Posterior vena cava (tissue), 2 donors: Measurements from ENCODE around the gene ZNF653. TPM values are rescaled to one million over a fixed set of nuclear protein-coding genes. Genes with fewer than 3 reads are reported as not detected.
"Not testable (repeated sequence)": the region's sequence is repeated elsewhere in the genome, so short reads cannot be mapped to it uniquely, and the experiment has no call there.

Experiments used
- DNase-seq: peaks from one replicate; pipeline ENCODE4 v3.0.0-alpha.2; 2020; ENCODE audit warnings: low spot score
- intact Hi-C, 2 donors: fragments of 100-400 bp; cut with DNase I; formaldehyde crosslinking; loops; one replicate each; pipeline versions ENCODE4 v1.14.1 to v1.14.2; 2022 to 2023
- microRNA-seq, 2 donors: library from miRNA; unstranded; fragments of <30 nt; microRNA quantifications; one replicate each; pipeline ENCODE4 v1.2.0, GENCODE V29; 2020 to 2021; ENCODE audit warnings: borderline microRNAs expressed in 2 of 2
- total RNA-seq, 2 donors: library from RNA; stranded (reverse); fragmentation: NEBNext Ultra II Directional; extraction: Animal tissue kit (Norgen Biotek cat#: 25700); gene quantifications; one replicate each; pipeline ENCODE4 v1.2.1, GENCODE V29; 2021
- donor health status: DM: yes; HTN: yes; CAD: no.
- donor health status: DM: yes; HTN: yes; CAD: no.

The ZNF653 gene
- total RNA-seq, 2 donors from 2014 or later, result 6.1 to 9.4 TPM

GRCh38 chr19:11446652-11447301 lies 58.9 kb downstream of the ZNF653 start:
- peak; percentile 85 for DNase-seq
- intact Hi-C loops, result loop anchor here in 1 of 2 donors (5.0 to 10.0 kb wide), 2 partner anchors 149 to 312 kb away; partner anchors contain the start of gene TSPAN16

- intact Hi-C loops, result loop anchor here in 1 of 2 donors (5.0 to 10.0 kb wide), 2 partner anchors 149 to 311 kb away; partner anchors contain the start of gene TSPAN16
- DNase-seq, result no peak
Observed at GRCh38 chr19:11446271-11446651, 59.4 kb downstream of the ZNF653 start.

- no peak for DNase-seq
- intact Hi-C loops, result loop anchor here (1.0 to 10.0 kb wide), 3 partner anchors 148 to 310 kb away; partner anchors contain the start of gene TSPAN16 (in 1 of the 2)
Observed at GRCh38 chr19:11445141-11445540, 60.5 kb downstream of the ZNF653 start.

GRCh38 chr19:11444059-11444458 lies 61.6 kb downstream of the ZNF653 start:
- intact Hi-C loops, result loop anchor here in 1 of 2 donors (10.0 kb wide), 1 partner anchor 309 kb away; no protein-coding TSS in a partner anchor
- no peak for DNase-seq

- DNase-seq, result no peak
- intact Hi-C loops, result no loop called here
Observed at GRCh38 chr19:11437955-11438354, 67.7 kb downstream of the ZNF653 start.

GRCh38 chr19:11435833-11436313 lies 69.8 kb downstream of the ZNF653 start:
- intact Hi-C loops, result no loop called here
- no peak for DNase-seq

- DNase-seq, result peak; percentile 99
- intact Hi-C loops, result no loop called here
Observed at GRCh38 chr19:11435057-11435832, 70.4 kb downstream of the ZNF653 start, which contains the start of the genes ODAD3 and PRKCSH. TSS of gene ODAD3 (minus strand) at chr19:11435121. CDS start at chr19:11435016, 105 bp downstream. TSS of gene PRKCSH (plus strand) at chr19:11435635. CDS start at chr19:11436118, 483 bp downstream.

- intact Hi-C loops, result no loop called here
- no peak for DNase-seq
Observed at GRCh38 chr19:11434703-11435056, 71.0 kb downstream of the ZNF653 start.

- intact Hi-C loops, DNase-seq: not testable (repeated sequence)
Observed at GRCh38 chr19:11433526-11433925, 72.1 kb downstream of the ZNF653 start.

Small RNAs within 50 kb of the gene (microRNA-seq; reads per million reads assigned to microRNA genes)
- gene MIR7974, result 0 reads per million in 2 donors

Other genes with a start within 250 kb of the ZNF653 start
- 10 to 100 TPM; 50.0 to 73.2 TPM for gene DOCK6, start 243.3 kb downstream of the ZNF653 start, total RNA-seq
- gene TSPAN16, start 209.7 kb downstream of the ZNF653 start, total RNA-seq, result not detected
- 10 to 100 TPM; 33.5 to 34.2 TPM for gene RAB3D, start 166.2 kb downstream of the ZNF653 start, total RNA-seq
- 10 to 100 TPM; 41.5 to 42.9 TPM for gene TMEM205, start 159.6 kb downstream of the ZNF653 start, total RNA-seq
- 10 to 100 TPM; 13.0 to 20.9 TPM for gene CCDC159, start 159.3 kb downstream of the ZNF653 start, total RNA-seq
- gene PLPPR2, start 150.4 kb downstream of the ZNF653 start, total RNA-seq, result 10 to 100 TPM; 38.4 to 40.2 TPM
- 1 to 10 TPM; 1.2 to 1.8 TPM for gene SWSAP1, start 131.2 kb downstream of the ZNF653 start, total RNA-seq
- 1 to 10 TPM; 4.0 to 6.4 TPM for gene EPOR, start 121.5 kb downstream of the ZNF653 start, total RNA-seq
- 10 to 100 TPM in 1 of 2 donors, 1 to 10 TPM in 1; 7.7 to 12.9 TPM for gene RGL3, start 86.5 kb downstream of the ZNF653 start, total RNA-seq
- gene ODAD3, start 70.7 kb downstream of the ZNF653 start, total RNA-seq, result under 1 TPM in 1 of 2 donors, not detected in 1; 0.69 TPM
- gene PRKCSH, start 70.2 kb downstream of the ZNF653 start, total RNA-seq, result 100 to 1,000 TPM; 161 to 188 TPM
- gene ELAVL3, start 24.8 kb downstream of the ZNF653 start, total RNA-seq, result not detected
- gene ECSIT, start 23.3 kb upstream of the ZNF653 start, total RNA-seq, result 10 to 100 TPM; 27.9 TPM
- 1,000 to 10,000 TPM; 1,163 to 1,588 TPM for gene CNN1, start 33.0 kb upstream of the ZNF653 start, total RNA-seq
- 10 to 100 TPM; 23.2 to 36.9 TPM for gene ELOF1, start 53.4 kb upstream of the ZNF653 start, total RNA-seq
- 1 to 10 TPM; 5.5 to 8.4 TPM for gene ACP5, start 71.8 kb upstream of the ZNF653 start, total RNA-seq
- gene ZNF627, start 91.6 kb upstream of the ZNF653 start, total RNA-seq, result 1 to 10 TPM; 8.5 to 8.8 TPM
- 1 to 10 TPM; 4.5 to 5.4 TPM for gene ZNF823, start 233.1 kb upstream of the ZNF653 start, total RNA-seq